ENCODE results near the gene JAZF1.

The JAZF1 gene

GRCh38 chr7:28149291-28150101 is 31.1 kb downstream of the JAZF1 start:
- no peak for TF ChIP-seq CTCF (IDR thresholded peaks at IDR 0.05; ENCODE audit: insufficient read depth, missing control alignments)
- DNase-seq (ENCODE audit: insufficient read length, low spot score) (no peak), FAIRE-seq (no peak)

- DNase-seq (ENCODE audit: insufficient read length, low spot score) = no peak
- no peak for TF ChIP-seq CTCF (IDR thresholded peaks at IDR 0.05; ENCODE audit: insufficient read depth, missing control alignments)
- FAIRE-seq = no peak
Measured at GRCh38 chr7:28145931-28146330, 34.7 kb downstream of the JAZF1 start.

GRCh38 chr7:28145090-28145626 is 35.4 kb downstream of the JAZF1 start:
- FAIRE-seq (no peak), DNase-seq (ENCODE audit: insufficient read length, low spot score) (no peak)
- TF ChIP-seq CTCF (IDR thresholded peaks at IDR 0.05; ENCODE audit: insufficient read depth, missing control alignments) = no peak

- TF ChIP-seq CTCF (IDR thresholded peaks at IDR 0.05; ENCODE audit: insufficient read depth, missing control alignments) = no peak
- DNase-seq (ENCODE audit: insufficient read length, low spot score) (no peak), FAIRE-seq (no peak)
Measured at GRCh38 chr7:28144266-28144665, 36.3 kb downstream of the JAZF1 start.

- no peak for TF ChIP-seq CTCF (IDR thresholded peaks at IDR 0.05; ENCODE audit: insufficient read depth, missing control alignments)
- no peak for FAIRE-seq
- no peak for DNase-seq (ENCODE audit: insufficient read length, low spot score)
Measured at GRCh38 chr7:28142650-28143049, 37.9 kb downstream of the JAZF1 start.

- TF ChIP-seq CTCF (IDR thresholded peaks at IDR 0.05; ENCODE audit: insufficient read depth, missing control alignments) = no peak
- DNase-seq (ENCODE audit: insufficient read length, low spot score) (no peak), FAIRE-seq (no peak)
Measured at GRCh38 chr7:28140979-28141378, 39.6 kb downstream of the JAZF1 start.

- FAIRE-seq = no peak
- TF ChIP-seq CTCF (IDR thresholded peaks at IDR 0.05; ENCODE audit: insufficient read depth, missing control alignments) = no peak
- DNase-seq (ENCODE audit: insufficient read length, low spot score) = no peak
Measured at GRCh38 chr7:28138837-28139236, 41.8 kb downstream of the JAZF1 start.
